Endodermal cell (in vitro differentiated cells): ENCODE results near the gene TIAM2. TPM values are rescaled to one million over a fixed set of nuclear protein-coding genes. Genes with fewer than 3 reads are reported as not detected.
"Not testable (repeated sequence)": the region's sequence is repeated elsewhere in the genome, so short reads cannot be mapped to it uniquely, and the experiment has no call there.

Experiments
- DNase-seq: peaks from one replicate; pipeline ENCODE4 v3.0.0-alpha.2; 2017
- H3K27ac ChIP-seq: 2 replicates; pipeline ENCODE4 v1.5.1; 2013; ENCODE audit warnings: mild to moderate bottlenecking, low read depth, low read length, moderate library complexity
- H3K27me3 ChIP-seq: 2 replicates; pipeline ENCODE4 v1.6.1; 2013; ENCODE audit warnings: mild to moderate bottlenecking, low read length, moderate library complexity; ENCODE audit not compliant: insufficient read depth, control insufficient read depth, poor library complexity, severe bottlenecking
- H3K36me3 ChIP-seq: 2 replicates; pipeline ENCODE4 v1.7.0; 2013; ENCODE audit warnings: mild to moderate bottlenecking, low read length, moderate library complexity; ENCODE audit not compliant: control insufficient read depth, insufficient read depth
- H3K4me1 ChIP-seq: one replicate; pipeline ENCODE4 v1.7.0; 2013; ENCODE audit warnings: low read length; ENCODE audit not compliant: control insufficient read depth, insufficient read depth
- H3K4me3 ChIP-seq: 2 replicates; pipeline ENCODE4 v1.5.1; 2013; ENCODE audit warnings: mild to moderate bottlenecking, low read length, moderate library complexity
- H3K9ac ChIP-seq: 2 replicates; pipeline ENCODE4 v1.6.1; 2013; ENCODE audit warnings: mild to moderate bottlenecking, low read length, moderate library complexity; ENCODE audit not compliant: poor library complexity, severe bottlenecking; ENCODE audit errors: extremely low read depth
- H3K9me3 ChIP-seq: 2 replicates; pipeline ENCODE4 v1.6.1; 2013; ENCODE audit warnings: mild to moderate bottlenecking, low read length, moderate library complexity; ENCODE audit not compliant: control insufficient read depth
- H3K27ac Mint-ChIP-seq: 2 replicates; pipeline ENCODE4 v1.8.0; 2020; ENCODE audit warnings: mixed read lengths
- H3K27me3 Mint-ChIP-seq: 2 replicates; pipeline ENCODE4 v1.8.0; 2021; ENCODE audit warnings: mild to moderate bottlenecking, mixed read lengths; ENCODE audit not compliant: insufficient read depth
- H3K36me3 Mint-ChIP-seq: 2 replicates; pipeline ENCODE4 v1.8.0; 2020; ENCODE audit warnings: low read depth, mixed read lengths
- H3K4me1 Mint-ChIP-seq: 2 replicates; pipeline ENCODE4 v1.8.0; 2020; ENCODE audit warnings: mixed read lengths
- H3K4me3 Mint-ChIP-seq: 2 replicates; pipeline ENCODE4 v1.8.0; 2020; ENCODE audit warnings: mild to moderate bottlenecking, moderate library complexity, mixed read lengths
- H3K9me3 Mint-ChIP-seq: 2 replicates; pipeline ENCODE4 v1.8.0; 2020; ENCODE audit warnings: mild to moderate bottlenecking, mixed read lengths
- WGBS, 2 experiments: methylation state at CpG; one replicate each; pipeline versions ENCODE4 v1.1.5 to v1.1.7; 2013; ENCODE audit warnings: missing lambda C conversion rate in 2 of 2, mixed read lengths in 1 of 2; ENCODE audit not compliant: insufficient coverage in 1 of 2, insufficient read length in 1 of 2; 5-methylcytosine and 5-hydroxymethylcytosine counted together
- total RNA-seq, 2 donors: library from RNA; stranded (reverse); fragmentation: NEBNext Ultra II Directional in 1 of 2; extraction: Animal tissue kit (Norgen Biotek cat#: 25700) in 1 of 2; gene quantifications; 2 replicates in 1 of 2; 3 replicates in 1 of 2; pipeline ENCODE4 v1.2.1, GENCODE V29; 2021
- TF ChIP-seq, protein P1 (sequence below): fragments of 200-600 bp; sonication (generic); conservative IDR thresholded peaks from 2 replicates; pipeline ENCODE4 v1.5.0; 2021; ENCODE audit warnings: antibody characterized with exemption, mild to moderate bottlenecking

Gene TIAM2
- total RNA-seq, 2 donors from 2014 or later = 15.7 to 17.5 TPM

- Histone ChIP-seq H3K4me1 (no peaks in the 10 kb centered on the region), H3K27me3 (no peaks in the 10 kb centered on the region), H3K9me3 (no peaks in the 10 kb centered on the region), H3K36me3 (no peaks in the 10 kb centered on the region), H3K9ac (no peak overlapping the region), H3K27ac (peak overlapping the region; percentile 24), H3K4me3 (no peak overlapping the region)
- Mint-ChIP-seq H3K36me3 (peaks cover 6% of the 10 kb centered on the region), H3K27me3 (no peaks in the 10 kb centered on the region), H3K27ac (no peak overlapping the region), H3K9me3 (peaks cover 5% of the 10 kb centered on the region), H3K4me3 (no peak overlapping the region), H3K4me1 (no peaks in the 10 kb centered on the region)
- WGBS, 2 experiments = 87 to 92% methylated on average over 7 to 8 of the region's 8 CpGs
- TF ChIP-seq, protein P1, sequence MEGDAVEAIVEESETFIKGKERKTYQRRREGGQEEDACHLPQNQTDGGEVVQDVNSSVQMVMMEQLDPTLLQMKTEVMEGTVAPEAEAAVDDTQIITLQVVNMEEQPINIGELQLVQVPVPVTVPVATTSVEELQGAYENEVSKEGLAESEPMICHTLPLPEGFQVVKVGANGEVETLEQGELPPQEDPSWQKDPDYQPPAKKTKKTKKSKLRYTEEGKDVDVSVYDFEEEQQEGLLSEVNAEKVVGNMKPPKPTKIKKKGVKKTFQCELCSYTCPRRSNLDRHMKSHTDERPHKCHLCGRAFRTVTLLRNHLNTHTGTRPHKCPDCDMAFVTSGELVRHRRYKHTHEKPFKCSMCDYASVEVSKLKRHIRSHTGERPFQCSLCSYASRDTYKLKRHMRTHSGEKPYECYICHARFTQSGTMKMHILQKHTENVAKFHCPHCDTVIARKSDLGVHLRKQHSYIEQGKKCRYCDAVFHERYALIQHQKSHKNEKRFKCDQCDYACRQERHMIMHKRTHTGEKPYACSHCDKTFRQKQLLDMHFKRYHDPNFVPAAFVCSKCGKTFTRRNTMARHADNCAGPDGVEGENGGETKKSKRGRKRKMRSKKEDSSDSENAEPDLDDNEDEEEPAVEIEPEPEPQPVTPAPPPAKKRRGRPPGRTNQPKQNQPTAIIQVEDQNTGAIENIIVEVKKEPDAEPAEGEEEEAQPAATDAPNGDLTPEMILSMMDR = no peak
- peak; percentile 35 for DNase-seq
Measured at GRCh38 chr6:155100087-155100486, 105.0 kb downstream of the TIAM2 start.

GRCh38 chr6:155100591-155100990 is 105.5 kb downstream of the TIAM2 start:
- H3K4me3 ChIP-seq = no peak overlapping the region
- no peaks in the 10 kb centered on the region for H3K9me3 ChIP-seq
- Mint-ChIP-seq H3K36me3 (peaks cover 6% of the 10 kb centered on the region), H3K27me3 (no peaks in the 10 kb centered on the region), H3K4me1 (no peaks in the 10 kb centered on the region), H3K27ac (no peak overlapping the region), H3K4me3 (no peak overlapping the region), H3K9me3 (peaks cover 5% of the 10 kb centered on the region)
- TF ChIP-seq, protein P1 = no peak
- no peak overlapping the region for H3K9ac ChIP-seq
- 93 to 96% methylated on average over 6 of the region's 6 CpGs for WGBS, 2 experiments
- H3K36me3 ChIP-seq = no peaks in the 10 kb centered on the region
- DNase-seq = no peak
- H3K27me3 ChIP-seq = no peaks in the 10 kb centered on the region
- peak overlapping the region; percentile 24 for H3K27ac ChIP-seq
- H3K4me1 ChIP-seq = no peaks in the 10 kb centered on the region

DNA sequence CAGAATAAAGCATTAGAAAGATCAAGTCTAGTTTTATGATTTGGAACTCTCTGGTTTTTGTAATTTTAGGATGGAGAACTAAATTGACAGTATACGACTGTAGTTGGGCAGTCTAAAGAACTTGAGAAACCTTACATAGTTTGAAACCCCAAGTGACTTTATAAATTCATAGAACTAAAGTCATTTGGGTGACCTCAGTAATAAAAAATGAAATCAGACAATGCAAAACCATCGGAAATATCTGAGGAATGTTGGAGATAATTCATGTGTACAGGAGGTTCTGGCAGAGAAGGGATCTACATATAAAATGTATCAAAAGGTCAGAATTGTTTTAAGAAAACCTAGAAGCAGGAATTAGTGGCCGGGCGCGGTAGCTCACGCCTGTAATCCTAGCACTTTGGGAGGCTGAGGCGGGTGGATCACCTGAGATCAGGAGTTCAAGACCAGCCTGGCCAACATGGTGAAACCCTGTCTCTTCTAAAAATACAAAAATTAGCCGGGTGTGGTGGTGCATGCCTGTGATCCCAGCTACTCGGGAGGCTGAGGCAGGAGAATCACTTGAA is 108.0 kb downstream of the TIAM2 start:
- H3K4me3 ChIP-seq, H3K9me3 ChIP-seq, H3K9ac ChIP-seq, H3K27me3 ChIP-seq, H3K27me3 Mint-ChIP-seq, H3K27ac ChIP-seq, H3K4me1 Mint-ChIP-seq, H3K4me3 Mint-ChIP-seq, H3K4me1 ChIP-seq, H3K27ac Mint-ChIP-seq, H3K9me3 Mint-ChIP-seq, H3K36me3 Mint-ChIP-seq, H3K36me3 ChIP-seq, DNase-seq: not testable (repeated sequence)
- 83 to 91% methylated on average over 6 to 9 of the region's 9 CpGs for WGBS, 2 experiments

- peak; percentile 47 for DNase-seq
- no peak overlapping the region for H3K4me3 ChIP-seq
- Mint-ChIP-seq H3K9me3 (no peaks in the 10 kb centered on the region), H3K36me3 (no peaks in the 10 kb centered on the region), H3K27me3 (no peaks in the 10 kb centered on the region), H3K4me3 (no peak overlapping the region), H3K27ac (no peak overlapping the region), H3K4me1 (peaks cover 12% of the 10 kb centered on the region)
- no peaks in the 10 kb centered on the region for H3K36me3 ChIP-seq
- no peaks in the 10 kb centered on the region for H3K9me3 ChIP-seq
- TF ChIP-seq, protein P1 = no peak
- H3K27ac ChIP-seq = no peak overlapping the region
- H3K4me1 ChIP-seq = no peaks in the 10 kb centered on the region
- no peak overlapping the region for H3K9ac ChIP-seq
- 60 to 86% methylated on average over 2 to 5 of the region's 5 CpGs for WGBS, 2 experiments
- H3K27me3 ChIP-seq = no peaks in the 10 kb centered on the region
Measured at GRCh38 chr6:155103816-155104366, 108.8 kb downstream of the TIAM2 start.
